GM18526 (cell line): ENCODE results near the gene CENPE.

ENCODE experiments used
- POLR2A ChIP-seq: IDR thresholded peaks from 3 replicates; pipeline ENCODE4 v1.6.1; 2011; ENCODE audit not compliant: insufficient read length; ENCODE audit errors: extremely low read depth

Gene CENPE

DNA sequence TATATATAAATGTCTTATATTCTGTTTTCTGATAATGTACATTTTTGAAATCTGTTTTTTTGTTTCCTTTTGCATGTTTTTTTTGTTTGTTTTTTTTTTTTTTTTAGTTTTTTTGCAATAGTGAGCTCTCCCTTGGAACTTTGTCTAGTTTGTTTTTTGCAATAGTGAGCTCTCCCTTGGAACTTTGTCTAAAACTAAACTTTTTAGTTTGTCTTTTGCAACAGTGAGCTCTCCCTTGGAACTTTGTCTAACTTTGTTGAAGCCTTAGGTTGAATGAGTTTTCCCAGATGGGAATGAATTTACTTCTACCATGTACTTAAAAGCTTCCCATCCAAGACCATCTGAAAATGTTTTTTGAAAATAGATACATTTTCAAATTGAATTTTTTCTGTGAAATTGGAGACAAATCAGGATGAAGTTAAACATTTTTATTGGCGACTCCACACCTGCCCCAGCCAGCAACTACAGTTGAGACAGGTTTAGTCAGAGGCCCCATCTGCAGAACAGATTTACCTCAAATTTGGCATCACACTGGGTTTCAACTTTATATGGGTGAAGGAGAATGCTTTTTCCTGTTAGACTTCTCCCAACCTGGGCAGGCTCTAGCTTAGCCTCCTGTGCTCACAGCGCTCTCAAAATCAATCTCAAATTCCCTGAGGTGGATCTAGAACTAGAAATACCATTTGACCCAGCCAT, 137.5 kb downstream of the CENPE start:
- no peak for TF ChIP-seq POLR2A
